Measurements from ENCODE around the gene EFEMP1. TPM values are rescaled to one million over a fixed set of nuclear protein-coding genes. Genes with fewer than 3 reads are reported as not detected.

The EFEMP1 gene
- total and polyA plus RNA-seq, 7 donors, result 6.3 to 20.6 (median 11.2) TPM

DNA sequence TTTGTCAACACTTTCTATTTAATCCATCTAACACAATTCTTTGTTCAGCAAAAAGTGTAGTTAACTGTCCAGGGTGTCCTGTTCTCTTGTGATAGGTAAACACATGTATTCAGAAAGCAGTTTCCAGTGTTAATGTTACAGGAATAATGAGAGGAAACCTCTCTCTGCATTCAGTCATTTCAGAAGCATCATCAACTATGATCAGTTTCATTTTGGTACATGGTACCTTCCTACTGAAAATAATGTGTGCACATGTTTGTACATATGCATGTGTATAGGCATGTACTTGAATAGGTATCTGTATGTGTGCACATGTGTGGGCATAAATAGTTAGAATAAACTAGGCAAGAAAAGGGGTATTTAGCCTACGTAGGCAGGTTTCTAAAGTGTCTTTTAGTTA is 16.6 kb downstream of the EFEMP1 start:
- Histone ChIP-seq H3K27me3 (ENCODE audit: insufficient read depth in 3 of 3, low read length in 2 of 3) (no peaks in the 10 kb centered on the region), H3K4me1 (no peaks in the 10 kb centered on the region), H3K9me3 (peaks cover 7% of the 10 kb centered on the region), H3K36me3 (ENCODE audit: insufficient read depth in 1 of 2, low read depth in 1 of 2) (no peaks in the 10 kb centered on the region), H3K27ac (no peak overlapping the region), H3K4me3 (no peak overlapping the region)
- TF ChIP-seq, protein P1, sequence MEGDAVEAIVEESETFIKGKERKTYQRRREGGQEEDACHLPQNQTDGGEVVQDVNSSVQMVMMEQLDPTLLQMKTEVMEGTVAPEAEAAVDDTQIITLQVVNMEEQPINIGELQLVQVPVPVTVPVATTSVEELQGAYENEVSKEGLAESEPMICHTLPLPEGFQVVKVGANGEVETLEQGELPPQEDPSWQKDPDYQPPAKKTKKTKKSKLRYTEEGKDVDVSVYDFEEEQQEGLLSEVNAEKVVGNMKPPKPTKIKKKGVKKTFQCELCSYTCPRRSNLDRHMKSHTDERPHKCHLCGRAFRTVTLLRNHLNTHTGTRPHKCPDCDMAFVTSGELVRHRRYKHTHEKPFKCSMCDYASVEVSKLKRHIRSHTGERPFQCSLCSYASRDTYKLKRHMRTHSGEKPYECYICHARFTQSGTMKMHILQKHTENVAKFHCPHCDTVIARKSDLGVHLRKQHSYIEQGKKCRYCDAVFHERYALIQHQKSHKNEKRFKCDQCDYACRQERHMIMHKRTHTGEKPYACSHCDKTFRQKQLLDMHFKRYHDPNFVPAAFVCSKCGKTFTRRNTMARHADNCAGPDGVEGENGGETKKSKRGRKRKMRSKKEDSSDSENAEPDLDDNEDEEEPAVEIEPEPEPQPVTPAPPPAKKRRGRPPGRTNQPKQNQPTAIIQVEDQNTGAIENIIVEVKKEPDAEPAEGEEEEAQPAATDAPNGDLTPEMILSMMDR (IDR thresholded peaks at IDR 0.05), result no peak
- ATAC-seq, result no peak
- 72 to 88% (median 72%) methylated on average over 1 of the region's 1 CpG for WGBS, 3 donors
- no peak for DNase-seq
- intact Hi-C loops (cut with DNase I), result no loop called here

DNA sequence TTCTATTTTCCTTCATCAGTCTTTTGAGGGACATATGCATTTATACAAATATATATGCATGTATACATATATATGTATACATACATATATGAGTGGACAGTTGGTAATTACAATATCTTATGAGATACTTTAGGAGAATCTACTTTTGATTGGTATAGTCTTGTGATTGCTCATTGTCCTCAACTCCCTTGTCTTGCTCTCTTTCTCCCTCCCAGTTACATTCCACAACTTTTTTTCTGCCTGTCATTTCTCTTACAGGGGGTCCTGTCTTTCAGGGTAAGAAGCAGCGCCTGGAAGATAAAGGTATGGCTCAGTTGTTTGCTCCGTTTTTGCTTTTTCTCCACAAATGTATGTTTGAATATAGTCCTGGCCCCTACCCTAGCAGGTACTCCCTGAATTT is 19.9 kb downstream of the EFEMP1 start:
- Histone ChIP-seq H3K36me3 (ENCODE audit: insufficient read depth in 1 of 2, low read depth in 1 of 2) (no peaks in the 10 kb centered on the region), H3K9me3 (peaks cover 7% of the 10 kb centered on the region), H3K27ac (no peak overlapping the region), H3K4me3 (no peak overlapping the region), H3K27me3 (ENCODE audit: insufficient read depth in 3 of 3, low read length in 2 of 3) (no peaks in the 10 kb centered on the region), H3K4me1 (no peaks in the 10 kb centered on the region)
- WGBS, 3 donors, result 92 to 96% (median 95%) methylated on average over 2 of the region's 2 CpGs
- DNase-seq (no peak), ATAC-seq (no peak)
- TF ChIP-seq, protein P1 (IDR thresholded peaks at IDR 0.05), result no peak
- intact Hi-C loops (cut with DNase I), result no loop called here

DNA sequence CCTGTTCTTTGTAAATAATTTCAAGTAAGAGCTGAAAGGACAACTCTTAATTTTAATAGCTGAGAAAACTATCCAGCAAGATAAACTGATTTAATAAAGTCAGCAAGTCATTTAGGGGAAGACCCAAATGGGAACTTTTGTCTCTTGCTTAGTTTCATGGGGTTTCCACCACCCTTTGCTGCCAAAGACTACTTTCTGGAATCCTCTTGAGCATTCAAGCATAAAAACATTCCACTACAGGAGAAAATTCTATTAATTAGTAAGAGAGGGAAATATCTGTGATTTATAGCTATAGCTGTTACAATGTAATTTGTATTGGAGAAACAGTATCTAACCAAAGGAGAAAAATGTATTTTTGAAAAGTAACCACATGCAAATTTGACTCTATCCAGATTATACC is 20.6 kb downstream of the EFEMP1 start:
- Histone ChIP-seq H3K9me3 (peaks cover 7% of the 10 kb centered on the region), H3K4me3 (no peak overlapping the region), H3K27me3 (ENCODE audit: insufficient read depth in 3 of 3, low read length in 2 of 3) (no peaks in the 10 kb centered on the region), H3K36me3 (ENCODE audit: insufficient read depth in 1 of 2, low read depth in 1 of 2) (no peaks in the 10 kb centered on the region), H3K4me1 (no peaks in the 10 kb centered on the region), H3K27ac (no peak overlapping the region)
- TF ChIP-seq, protein P1 (IDR thresholded peaks at IDR 0.05), result no peak
- no peak for DNase-seq
- ATAC-seq, result no peak
- intact Hi-C loops (cut with DNase I), result no loop called here

DNA sequence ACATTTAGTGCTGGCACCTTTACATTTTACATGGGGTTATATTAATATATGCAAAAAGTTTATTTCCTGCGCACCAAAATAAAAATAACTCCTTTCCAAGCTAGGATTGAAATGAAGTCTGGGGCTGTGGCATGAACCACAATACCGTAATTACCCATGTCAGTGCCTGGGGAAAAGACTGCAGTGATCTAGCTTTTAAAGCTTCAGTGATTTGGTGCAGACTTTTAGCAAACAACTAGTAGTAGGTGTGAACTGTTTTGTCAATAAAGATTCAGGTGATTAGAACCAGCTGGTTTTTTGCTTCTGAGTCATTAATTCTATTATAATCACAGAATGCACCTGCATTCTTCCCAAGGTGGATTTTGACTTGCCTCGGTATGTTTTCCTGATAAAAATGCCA is 21.2 kb downstream of the EFEMP1 start:
- H3K9me3 ChIP-seq, result peaks cover 7% of the 10 kb centered on the region
- DNase-seq (no peak), ATAC-seq (no peak)
- H3K36me3 ChIP-seq (ENCODE audit: insufficient read depth in 1 of 2, low read depth in 1 of 2), result no peaks in the 10 kb centered on the region
- H3K27ac ChIP-seq, result no peak overlapping the region
- H3K4me3 ChIP-seq, result no peak overlapping the region
- TF ChIP-seq, protein P1 (IDR thresholded peaks at IDR 0.05), result no peak
- WGBS, 3 donors, result 52 to 74% (median 71%) methylated on average over 3 of the region's 3 CpGs
- intact Hi-C loops (cut with DNase I), result no loop called here
- no peaks in the 10 kb centered on the region for H3K4me1 ChIP-seq
- H3K27me3 ChIP-seq (ENCODE audit: insufficient read depth in 3 of 3, low read length in 2 of 3), result no peaks in the 10 kb centered on the region

DNA sequence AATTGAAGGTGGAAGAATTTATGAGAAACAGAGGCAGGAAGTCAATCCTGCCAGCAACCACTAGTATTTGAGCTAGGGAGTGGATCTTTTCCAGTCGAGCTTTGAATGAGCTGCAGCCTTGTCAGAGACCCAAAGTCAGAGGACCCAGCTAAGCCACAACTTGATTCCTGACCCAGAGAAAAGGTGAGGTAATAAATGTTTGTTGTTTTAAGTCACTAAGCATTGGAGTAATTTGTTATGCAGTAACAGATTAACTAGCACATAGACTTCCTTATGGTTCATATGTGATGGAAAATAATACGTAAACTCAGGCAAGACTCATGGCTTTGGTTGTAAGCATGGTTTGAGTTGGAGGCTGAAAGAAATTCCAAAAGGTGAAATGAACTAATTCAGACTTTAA is 21.6 kb downstream of the EFEMP1 start:
- ATAC-seq, result no peak
- no peak for DNase-seq
- TF ChIP-seq, protein P1 (IDR thresholded peaks at IDR 0.05), result no peak
- Histone ChIP-seq H3K4me3 (no peak overlapping the region), H3K27ac (no peak overlapping the region), H3K27me3 (ENCODE audit: insufficient read depth in 3 of 3, low read length in 2 of 3) (no peaks in the 10 kb centered on the region), H3K36me3 (ENCODE audit: insufficient read depth in 1 of 2, low read depth in 1 of 2) (no peaks in the 10 kb centered on the region), H3K4me1 (no peaks in the 10 kb centered on the region), H3K9me3 (peaks cover 7% of the 10 kb centered on the region)
- WGBS, 3 donors, result 70 to 79% (median 76%) methylated on average over 2 of the region's 2 CpGs
- intact Hi-C loops (cut with DNase I), result no loop called here

Measured in psoas muscle (tissue), 8 donors.